ENCODE measurements around the gene SIRT7.

SIRT7 gene

DNA sequence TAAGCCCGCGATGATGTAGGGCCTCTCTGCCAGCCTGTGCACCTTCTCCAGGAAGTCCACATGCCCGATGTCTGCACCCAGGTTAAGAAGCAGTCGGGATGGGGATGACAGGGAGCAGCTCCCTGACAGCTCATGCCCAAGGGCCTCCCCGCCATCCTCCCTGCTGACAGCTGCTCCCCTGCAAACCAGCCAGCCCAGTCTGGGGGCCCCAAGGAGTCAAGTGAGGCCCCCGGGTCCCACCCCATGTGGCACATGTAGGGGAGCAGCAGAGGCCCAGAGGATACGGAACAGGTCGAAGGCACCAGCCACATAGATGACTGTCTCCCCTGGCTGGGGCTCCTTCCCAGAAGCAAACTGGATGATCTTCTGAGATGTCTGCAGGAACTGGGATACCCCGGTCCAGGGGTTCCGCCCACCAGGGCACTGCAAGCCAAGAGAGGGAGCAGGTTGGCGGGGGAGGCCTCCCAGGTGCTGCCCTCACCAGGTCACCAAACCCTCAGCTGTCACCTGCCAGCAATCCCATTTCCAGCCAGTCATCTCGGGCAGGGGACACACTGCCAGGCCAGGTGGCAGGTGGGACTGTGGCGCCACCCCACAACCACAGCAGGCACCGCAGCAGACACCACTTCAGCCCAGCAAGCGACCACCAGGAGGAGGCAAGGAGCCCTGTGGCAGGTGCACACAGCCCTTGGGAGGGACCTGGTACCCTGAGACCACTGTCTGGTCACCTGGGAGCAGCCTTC is 11.3 kb downstream of the SIRT7 start:
- no peak for DNase-seq (ENCODE audit: low read depth)
- TF ChIP-seq, protein P1, sequence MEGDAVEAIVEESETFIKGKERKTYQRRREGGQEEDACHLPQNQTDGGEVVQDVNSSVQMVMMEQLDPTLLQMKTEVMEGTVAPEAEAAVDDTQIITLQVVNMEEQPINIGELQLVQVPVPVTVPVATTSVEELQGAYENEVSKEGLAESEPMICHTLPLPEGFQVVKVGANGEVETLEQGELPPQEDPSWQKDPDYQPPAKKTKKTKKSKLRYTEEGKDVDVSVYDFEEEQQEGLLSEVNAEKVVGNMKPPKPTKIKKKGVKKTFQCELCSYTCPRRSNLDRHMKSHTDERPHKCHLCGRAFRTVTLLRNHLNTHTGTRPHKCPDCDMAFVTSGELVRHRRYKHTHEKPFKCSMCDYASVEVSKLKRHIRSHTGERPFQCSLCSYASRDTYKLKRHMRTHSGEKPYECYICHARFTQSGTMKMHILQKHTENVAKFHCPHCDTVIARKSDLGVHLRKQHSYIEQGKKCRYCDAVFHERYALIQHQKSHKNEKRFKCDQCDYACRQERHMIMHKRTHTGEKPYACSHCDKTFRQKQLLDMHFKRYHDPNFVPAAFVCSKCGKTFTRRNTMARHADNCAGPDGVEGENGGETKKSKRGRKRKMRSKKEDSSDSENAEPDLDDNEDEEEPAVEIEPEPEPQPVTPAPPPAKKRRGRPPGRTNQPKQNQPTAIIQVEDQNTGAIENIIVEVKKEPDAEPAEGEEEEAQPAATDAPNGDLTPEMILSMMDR (IDR thresholded peaks at IDR 0.05; ENCODE audit: insufficient read depth, low read depth, low read length, missing control alignments), result no peak
- H3K4me3 ChIP-seq (ENCODE audit: low read depth, low read length), result no peak overlapping the region

DNA sequence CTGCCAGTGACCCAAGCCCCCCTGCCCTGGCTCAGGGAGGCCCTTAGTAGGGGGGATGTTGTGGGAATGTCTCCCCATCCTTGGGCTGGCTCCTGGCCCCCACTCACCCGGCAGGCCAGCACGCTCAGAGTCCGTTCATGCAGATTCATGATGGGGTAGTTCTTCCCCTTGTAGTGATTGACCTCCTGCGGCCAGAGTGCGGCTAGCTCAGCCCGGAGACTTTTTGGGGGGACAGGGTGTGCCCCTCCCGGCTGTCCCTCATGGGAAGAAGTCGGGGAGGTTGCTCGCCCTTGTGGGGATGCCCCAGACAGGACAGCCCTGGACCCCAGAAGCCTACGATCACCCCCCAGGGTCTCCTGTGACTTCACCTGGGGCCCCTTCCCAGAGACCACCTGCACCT is 12.0 kb downstream of the SIRT7 start:
- no peak overlapping the region for H3K4me3 ChIP-seq (ENCODE audit: low read depth, low read length)
- TF ChIP-seq, protein P1 (IDR thresholded peaks at IDR 0.05; ENCODE audit: insufficient read depth, low read depth, low read length, missing control alignments), result no peak
- no peak for DNase-seq (ENCODE audit: low read depth)

DNA sequence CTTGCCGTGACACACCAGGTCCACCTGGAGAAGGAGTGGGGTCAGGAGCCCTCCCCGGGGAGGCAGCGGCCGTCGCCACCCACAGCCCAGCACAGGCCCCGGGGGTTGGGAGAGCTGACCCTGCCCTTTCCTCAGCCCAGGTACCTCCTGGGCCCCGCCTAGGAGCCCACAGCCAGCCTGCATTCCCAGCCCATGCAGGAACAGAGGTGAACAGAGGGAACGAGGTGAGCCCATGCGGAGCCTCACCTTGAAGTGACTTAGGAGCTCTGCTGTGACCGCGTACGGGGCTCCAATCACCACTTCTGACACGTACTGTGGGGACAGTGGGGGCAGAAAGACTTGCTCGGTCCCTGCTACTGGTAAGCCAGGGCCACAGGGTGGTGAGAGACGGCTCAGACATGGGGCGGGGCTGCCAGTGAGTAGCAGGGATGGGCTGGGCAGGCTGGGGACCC is 12.5 kb downstream of the SIRT7 start:
- no peak for DNase-seq (ENCODE audit: low read depth)
- no peak overlapping the region for H3K4me3 ChIP-seq (ENCODE audit: low read depth, low read length)
- TF ChIP-seq, protein P1 (IDR thresholded peaks at IDR 0.05; ENCODE audit: insufficient read depth, low read depth, low read length, missing control alignments), result no peak

DNA sequence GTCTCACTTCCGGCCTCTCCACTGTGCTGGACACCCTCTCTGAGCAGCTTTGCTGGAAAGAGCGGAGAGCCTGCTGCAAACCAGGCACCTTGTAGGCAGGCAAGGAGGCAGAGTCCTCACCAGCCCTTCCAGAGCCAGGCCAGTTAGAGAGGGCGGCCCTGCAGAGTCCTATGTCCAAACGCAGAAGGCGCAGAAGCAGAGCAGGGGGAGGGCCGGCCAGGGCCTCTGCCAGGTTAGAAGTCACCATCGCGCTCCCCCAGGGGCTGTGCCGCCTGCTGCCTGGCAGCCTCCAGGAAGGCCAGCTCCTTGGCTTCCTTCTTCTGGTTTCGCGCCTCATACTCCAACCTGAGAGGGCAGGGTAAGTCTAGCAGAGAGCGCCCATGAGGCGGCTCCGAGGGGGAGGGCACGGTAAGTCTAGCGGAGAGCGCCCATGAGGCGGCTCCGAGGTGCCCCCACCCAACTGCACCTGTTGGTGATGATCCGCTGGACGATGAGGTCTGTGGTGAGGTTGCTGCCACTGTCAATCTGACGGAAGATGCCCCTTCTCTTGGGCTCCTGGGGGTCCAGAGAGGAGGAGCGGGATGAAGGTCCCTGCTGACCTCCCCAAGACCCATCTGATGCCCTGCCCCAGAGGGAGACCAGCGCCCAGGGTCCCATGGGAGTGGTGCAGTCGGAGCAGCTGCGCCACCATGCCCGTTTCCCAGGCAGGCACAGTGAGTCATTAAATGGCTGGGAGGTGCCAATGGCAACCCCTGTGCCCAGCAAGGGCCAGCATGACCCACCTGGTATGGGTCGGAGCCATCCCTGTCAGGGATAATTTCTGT is 13.2 kb downstream of the SIRT7 start:
- no peak for DNase-seq (ENCODE audit: low read depth)

DNA sequence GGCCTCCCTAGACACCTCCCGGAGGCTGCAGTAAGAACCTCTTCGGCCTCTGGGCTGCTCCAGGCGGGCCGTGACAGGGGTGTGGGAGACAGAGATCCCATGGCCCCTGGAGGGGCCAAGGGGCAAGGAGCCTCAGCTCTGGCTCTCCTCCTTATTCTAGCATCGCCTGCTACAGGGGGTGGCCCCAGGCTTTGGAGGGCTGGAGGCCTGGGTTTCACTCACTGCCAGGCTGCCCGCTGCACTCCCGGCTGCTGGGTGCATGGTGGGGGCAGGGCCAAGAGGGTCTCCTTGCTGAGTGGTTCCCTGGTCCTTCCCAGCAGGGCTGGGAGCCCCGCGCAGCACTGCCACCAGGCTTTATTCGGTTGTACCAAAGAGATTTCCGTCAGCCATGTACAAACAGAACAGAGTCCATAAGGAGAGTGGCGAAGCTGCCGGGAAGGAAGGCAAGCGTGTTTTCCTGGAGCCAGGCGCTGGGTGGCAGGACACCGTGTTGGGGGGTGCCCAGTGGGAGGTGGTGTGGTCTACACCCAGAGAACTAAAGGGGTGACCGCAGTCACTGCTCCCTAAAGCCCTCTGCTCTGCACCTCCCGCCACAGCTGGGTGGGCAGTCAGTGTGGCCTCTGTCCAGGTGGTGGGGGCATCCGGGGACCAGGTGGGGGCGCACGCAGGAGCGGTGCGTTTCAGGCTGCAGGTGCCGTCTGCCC is 13.9 kb downstream of the SIRT7 start:
- H3K4me3 ChIP-seq (ENCODE audit: low read depth, low read length), result no peak overlapping the region
- DNase-seq (ENCODE audit: low read depth), result no peak
- TF ChIP-seq, protein P1 (IDR thresholded peaks at IDR 0.05; ENCODE audit: insufficient read depth, low read depth, low read length, missing control alignments), result no peak

More for the DNA sequence above, 13.2 kb downstream of the SIRT7 start:
- H3K4me3 ChIP-seq (ENCODE audit: low read depth, low read length), result no peak overlapping the region
- TF ChIP-seq, protein P1 (IDR thresholded peaks at IDR 0.05; ENCODE audit: insufficient read depth, low read depth, low read length, missing control alignments), result no peak

DNA sequence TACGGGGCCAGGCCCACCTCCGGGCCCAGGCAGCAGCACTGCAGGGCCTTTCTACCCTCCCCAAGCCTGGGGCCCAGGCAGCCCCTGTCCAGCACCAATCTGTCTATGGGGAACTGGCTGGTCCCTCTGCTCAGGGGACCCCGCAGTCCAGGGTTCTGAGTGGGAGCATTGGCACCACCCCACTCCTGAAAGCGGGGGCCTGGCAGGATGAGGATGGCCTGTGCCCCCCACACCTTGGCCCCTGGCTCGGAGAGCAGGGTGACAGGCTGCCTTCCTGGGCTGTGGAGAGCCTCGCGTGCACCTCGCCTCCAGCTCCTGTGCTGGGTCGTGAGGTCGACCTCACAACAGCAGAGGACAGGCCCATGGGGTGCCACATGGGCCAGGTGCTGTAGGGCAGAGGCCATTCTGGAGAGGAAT is 14.6 kb downstream of the SIRT7 start:
- TF ChIP-seq, protein P1 (IDR thresholded peaks at IDR 0.05; ENCODE audit: insufficient read depth, low read depth, low read length, missing control alignments), result no peak
- DNase-seq (ENCODE audit: low read depth), result no peak
- H3K4me3 ChIP-seq (ENCODE audit: low read depth, low read length), result no peak overlapping the region

Measured in GM12865 (cell line).